ENCODE data around the gene ZNF428.

The ZNF428 gene

DNA sequence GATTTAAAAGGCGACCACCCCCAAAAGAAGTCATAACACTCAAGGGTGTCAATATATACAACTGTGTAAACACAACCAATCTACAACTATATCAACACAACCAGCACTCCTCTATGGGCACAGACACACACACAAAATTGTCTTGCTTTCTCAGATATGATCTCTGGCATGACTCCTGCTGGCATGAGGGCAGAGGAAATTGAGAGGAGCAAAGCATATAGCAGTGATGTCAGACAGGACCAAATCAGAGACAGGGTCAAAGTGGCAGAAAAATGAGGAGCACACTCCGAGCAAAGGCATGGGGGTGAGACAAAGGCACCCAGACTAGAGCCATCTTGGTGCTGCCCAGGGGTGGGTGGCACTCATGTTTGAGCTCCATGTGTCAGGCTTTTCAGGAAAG lies 33.1 kb downstream of the ZNF428 start:
- peaks cover 3% of the 10 kb centered on the region; the same call in 1 of the 2 replicates for H3K36me3 ChIP-seq (ENCODE audit: insufficient read depth, low read length)
- no peaks in the 10 kb centered on the region for H3K9me2 ChIP-seq (replicated peaks; ENCODE audit: low read depth, low read length)
- H3K79me2 ChIP-seq (ENCODE audit: insufficient read depth, low read length), result peaks cover 65% of the 10 kb centered on the region
- no peak for TF ChIP-seq EZH2phosphoT487 (IDR thresholded peaks at IDR 0.05; ENCODE audit: borderline replicate concordance)
- TF ChIP-seq, protein P1, sequence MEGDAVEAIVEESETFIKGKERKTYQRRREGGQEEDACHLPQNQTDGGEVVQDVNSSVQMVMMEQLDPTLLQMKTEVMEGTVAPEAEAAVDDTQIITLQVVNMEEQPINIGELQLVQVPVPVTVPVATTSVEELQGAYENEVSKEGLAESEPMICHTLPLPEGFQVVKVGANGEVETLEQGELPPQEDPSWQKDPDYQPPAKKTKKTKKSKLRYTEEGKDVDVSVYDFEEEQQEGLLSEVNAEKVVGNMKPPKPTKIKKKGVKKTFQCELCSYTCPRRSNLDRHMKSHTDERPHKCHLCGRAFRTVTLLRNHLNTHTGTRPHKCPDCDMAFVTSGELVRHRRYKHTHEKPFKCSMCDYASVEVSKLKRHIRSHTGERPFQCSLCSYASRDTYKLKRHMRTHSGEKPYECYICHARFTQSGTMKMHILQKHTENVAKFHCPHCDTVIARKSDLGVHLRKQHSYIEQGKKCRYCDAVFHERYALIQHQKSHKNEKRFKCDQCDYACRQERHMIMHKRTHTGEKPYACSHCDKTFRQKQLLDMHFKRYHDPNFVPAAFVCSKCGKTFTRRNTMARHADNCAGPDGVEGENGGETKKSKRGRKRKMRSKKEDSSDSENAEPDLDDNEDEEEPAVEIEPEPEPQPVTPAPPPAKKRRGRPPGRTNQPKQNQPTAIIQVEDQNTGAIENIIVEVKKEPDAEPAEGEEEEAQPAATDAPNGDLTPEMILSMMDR (conservative IDR thresholded peaks at IDR 0.05; ENCODE audit: low read length), result no peak
- H3K4me2 ChIP-seq (ENCODE audit: low read depth, low read length, poor library complexity, severe bottlenecking), result peak overlapping the region; percentile 10
- no peak overlapping the region for H3K4me3 ChIP-seq (ENCODE audit: low read length, poor library complexity, severe bottlenecking)
- no peaks in the 10 kb centered on the region for H3K9me3 ChIP-seq (ENCODE audit: insufficient read depth, low read depth, low read length)
- H3K27me3 ChIP-seq (ENCODE audit: insufficient read depth, low read length, poor library complexity, severe bottlenecking), result no peaks in the 10 kb centered on the region
- H3K4me1 ChIP-seq (ENCODE audit: insufficient read depth, low read length, poor library complexity, severe bottlenecking), result peaks cover 44% of the 10 kb centered on the region
- H3K9ac ChIP-seq (ENCODE audit: low read depth, low read length, poor library complexity, severe bottlenecking), result peak overlapping the region; percentile 13
- H4K20me1 ChIP-seq (ENCODE audit: insufficient read depth, low read length, poor library complexity, severe bottlenecking), result peaks cover 3% of the 10 kb centered on the region
- H2AFZ ChIP-seq (ENCODE audit: low read length), result no peak overlapping the region
- 0 out of 2 replicates have a peak, but pooled peaks cover 4% of the 10 kb centered on the region for H3F3A ChIP-seq (ENCODE audit: low read depth)

- Histone ChIP-seq H3K79me2 (ENCODE audit: insufficient read depth, low read length) (peaks cover 74% of the 10 kb centered on the region), H3K9me2 (replicated peaks; ENCODE audit: low read depth, low read length) (no peaks in the 10 kb centered on the region), H3K27me3 (ENCODE audit: insufficient read depth, low read length, poor library complexity, severe bottlenecking) (no peaks in the 10 kb centered on the region), H3K36me3 (ENCODE audit: insufficient read depth, low read length) (no peaks in the 10 kb centered on the region; the same call in 1 of the 2 replicates), H3K9me3 (ENCODE audit: insufficient read depth, low read depth, low read length) (no peaks in the 10 kb centered on the region), H3F3A (ENCODE audit: low read depth) (0 out of 2 replicates have a peak, but pooled peaks cover 4% of the 10 kb centered on the region), H3K4me3 (ENCODE audit: low read length, poor library complexity, severe bottlenecking) (peak overlapping the region; percentile 63), H3K4me2 (ENCODE audit: low read depth, low read length, poor library complexity, severe bottlenecking) (peak overlapping the region; percentile 94), H3K4me1 (ENCODE audit: insufficient read depth, low read length, poor library complexity, severe bottlenecking) (peaks cover 45% of the 10 kb centered on the region), H2AFZ (ENCODE audit: low read length) (no peak overlapping the region), H4K20me1 (ENCODE audit: insufficient read depth, low read length, poor library complexity, severe bottlenecking) (no peaks in the 10 kb centered on the region), H3K9ac (ENCODE audit: low read depth, low read length, poor library complexity, severe bottlenecking) (peak overlapping the region; percentile 67)
- TF ChIP-seq, protein P1 (conservative IDR thresholded peaks at IDR 0.05; ENCODE audit: low read length), result no peak
These were observed 34.9 kb downstream of the ZNF428 start for GRCh38 chr19:43584484-43584883.

- H3K4me2 ChIP-seq (ENCODE audit: low read depth, low read length, poor library complexity, severe bottlenecking), result peak overlapping the region; percentile 94
- peak overlapping the region; percentile 100 for H3K4me3 ChIP-seq (ENCODE audit: low read length, poor library complexity, severe bottlenecking)
- no peaks in the 10 kb centered on the region for H3F3A ChIP-seq (ENCODE audit: low read depth)
- peaks cover 81% of the 10 kb centered on the region for H3K79me2 ChIP-seq (ENCODE audit: insufficient read depth, low read length)
- peak overlapping the region; percentile 99 for H3K9ac ChIP-seq (ENCODE audit: low read depth, low read length, poor library complexity, severe bottlenecking)
- H3K36me3 ChIP-seq (ENCODE audit: insufficient read depth, low read length), result no peaks in the 10 kb centered on the region; the same call in 1 of the 2 replicates
- peaks cover 50% of the 10 kb centered on the region for H3K4me1 ChIP-seq (ENCODE audit: insufficient read depth, low read length, poor library complexity, severe bottlenecking)
- no peaks in the 10 kb centered on the region for H3K9me3 ChIP-seq (ENCODE audit: insufficient read depth, low read depth, low read length)
- TF ChIP-seq EZH2phosphoT487 (IDR thresholded peaks at IDR 0.05; ENCODE audit: borderline replicate concordance), result no peak
- TF ChIP-seq, protein P1 (conservative IDR thresholded peaks at IDR 0.05; ENCODE audit: low read length), result no peak
- no peaks in the 10 kb centered on the region for H4K20me1 ChIP-seq (ENCODE audit: insufficient read depth, low read length, poor library complexity, severe bottlenecking)
- no peak overlapping the region for H2AFZ ChIP-seq (ENCODE audit: low read length)
- H3K27me3 ChIP-seq (ENCODE audit: insufficient read depth, low read length, poor library complexity, severe bottlenecking), result no peaks in the 10 kb centered on the region
- H3K9me2 ChIP-seq (replicated peaks; ENCODE audit: low read depth, low read length), result no peaks in the 10 kb centered on the region
These were observed 36.9 kb downstream of the ZNF428 start for GRCh38 chr19:43582495-43582894.

Data from Loucy (cell line).